H1 (cell line): ENCODE results near the gene EXT2. TPM values are rescaled to one million over a fixed set of nuclear protein-coding genes. Genes with fewer than 3 reads are reported as not detected.

ENCODE experiments used
- BACH1 ChIP-seq: IDR thresholded peaks from 2 replicates; pipeline ENCODE4 v1.6.1; 2012; ENCODE audit warnings: low read length, improper control_type of control experiment
- BCL11A ChIP-seq, 2 experiments: IDR thresholded peaks; one replicate each; pipeline ENCODE4 v1.6.1; 2011; ENCODE audit warnings: low read depth in 2 of 2, low read length in 2 of 2, mild to moderate bottlenecking in 2 of 2
- BRCA1 ChIP-seq: IDR thresholded peaks from 2 replicates; pipeline ENCODE4 v1.6.1; 2012; ENCODE audit warnings: low read depth, low read length, improper control_type of control experiment
- CBX8 ChIP-seq: fragments of 300-800, 300-1000 bp; sonication (generic); IDR thresholded peaks from 2 replicates; pipeline ENCODE4 v1.7.1; 2016; ENCODE audit warnings: low read depth, low read length, borderline replicate concordance
- CTBP2 ChIP-seq: IDR thresholded peaks from 2 replicates; pipeline ENCODE4 v1.7.0; 2011; ENCODE audit warnings: borderline replicate concordance, mild to moderate bottlenecking, moderate library complexity, mixed read lengths, low read length; ENCODE audit not compliant: insufficient read depth, insufficient read length
- EP300 ChIP-seq, 2 experiments: IDR thresholded peaks; 1 replicate in 1 of 2; 2 replicates in 1 of 2; pipeline ENCODE4 v1.6.1; 2011 to 2012; ENCODE audit warnings: low read depth in 2 of 2, low read length in 2 of 2, mild to moderate bottlenecking in 2 of 2, borderline replicate concordance in 1 of 2, inconsistent platforms in 1 of 2, moderate library complexity in 1 of 2
- FOSL1 ChIP-seq: IDR thresholded peaks from 2 replicates; pipeline ENCODE4 v1.6.1; 2011; ENCODE audit warnings: mild to moderate bottlenecking, low read depth, low read length, moderate library complexity; ENCODE audit not compliant: insufficient read depth
- GABPA ChIP-seq: IDR thresholded peaks from 2 replicates; pipeline ENCODE4 v1.6.1; 2011; ENCODE audit warnings: mild to moderate bottlenecking, low read length, moderate library complexity, borderline replicate concordance; ENCODE audit not compliant: insufficient read depth
- HDAC2 ChIP-seq, 2 experiments: fragments of 300-600 bp in 1 of 2; sonication (generic) in 1 of 2; IDR thresholded peaks; 2 replicates each; pipeline ENCODE4 v1.6.1; 2011 to 2012; ENCODE audit warnings: low read depth in 2 of 2, low read length in 2 of 2, mild to moderate bottlenecking in 2 of 2, moderate library complexity in 2 of 2, borderline replicate concordance in 1 of 2, inconsistent platforms in 1 of 2
- KDM4A ChIP-seq: IDR thresholded peaks from one replicate; pipeline ENCODE4 v1.7.1; 2012; ENCODE audit warnings: low read depth, mild to moderate bottlenecking, moderate library complexity, low read length, inconsistent platforms; ENCODE audit not compliant: severe bottlenecking
- KDM5A ChIP-seq: fragments of 200-600 bp; IDR thresholded peaks from 2 replicates; pipeline ENCODE4 v1.7.1; 2012; ENCODE audit warnings: mild to moderate bottlenecking, low read length, inconsistent platforms, mixed read lengths
- NRF1 ChIP-seq: IDR thresholded peaks from 2 replicates; pipeline ENCODE4 v1.6.1; 2011; ENCODE audit warnings: mild to moderate bottlenecking, low read depth, low read length, improper control_type of control experiment
- POU5F1 ChIP-seq: IDR thresholded peaks from 2 replicates; pipeline ENCODE4 v1.6.1; 2011; ENCODE audit warnings: low read depth, mild to moderate bottlenecking, low read length, moderate library complexity
- RFX5 ChIP-seq: IDR thresholded peaks from 2 replicates; pipeline ENCODE4 v1.6.1; 2011; ENCODE audit warnings: low read depth, low read length, improper control_type of control experiment, borderline replicate concordance
- RNF2 ChIP-seq: fragments of 200-900, 300-1000 bp; sonication (generic); IDR thresholded peaks from 2 replicates; pipeline ENCODE4 v1.7.1; 2016; ENCODE audit warnings: borderline replicate concordance, low read depth, mild to moderate bottlenecking, antibody characterized with exemption, low read length; ENCODE audit not compliant: poor library complexity, severe bottlenecking; ENCODE audit errors: missing control alignments
- TAF7 ChIP-seq: optimal IDR thresholded peaks from 2 replicates; pipeline ENCODE3; 2011; ENCODE audit warnings: low read depth, mild to moderate bottlenecking, inconsistent platforms, low read length, moderate library complexity, borderline replicate concordance
- YY1 ChIP-seq: IDR thresholded peaks from 2 replicates; pipeline ENCODE4 v1.6.1; 2011; ENCODE audit warnings: low read depth, mild to moderate bottlenecking, low read length
- polyA plus RNA-seq, 7 experiments: library from polyadenylated mRNA; depleted of rRNA in 3 of 7; stranded (reverse) in 5 of 7; unstranded in 2 of 7; fragments of >200 nt in 5 of 7; fragments of 200-250 nt in 2 of 7; gene quantifications; 1 replicate in 5 of 7; 2 replicates in 1 of 7; 4 replicates in 1 of 7; pipeline versions ENCODE4 v1.2.1 to v1.2.3, GENCODE V29; 2011 to 2013; ENCODE audit warnings: missing spikeins in 2 of 7, mixed read lengths in 2 of 7
- total RNA-seq: library from RNA; stranded (reverse); fragmentation: NEBNext Ultra II Directional; extraction: Animal tissue kit (Norgen Biotek cat#: 25700); gene quantifications from 2 replicates; pipeline ENCODE4 v1.2.1, GENCODE V29; 2021
- TF ChIP-seq, protein P1 (sequence below), 3 experiments: IDR thresholded peaks; 1 replicate in 2 of 3; 2 replicates in 1 of 3; pipeline versions ENCODE4 v1.5.1 to v1.6.1; 2011; ENCODE audit warnings: low read length in 3 of 3, mild to moderate bottlenecking in 3 of 3, inconsistent platforms in 2 of 3, low read depth in 1 of 3, moderate library complexity in 1 of 3; ENCODE audit not compliant: insufficient read depth in 1 of 3; ENCODE audit errors: control extremely low read depth in 1 of 3
- TF ChIP-seq, protein P2 (sequence below): IDR thresholded peaks from 2 replicates; pipeline ENCODE4 v1.6.1; 2012; ENCODE audit warnings: inconsistent platforms

Gene EXT2
- total and polyA plus RNA-seq, 2 of the 8 experiments (the other 6 are each of a cell fraction or from before 2014, with no cell fraction given) = 29.8 to 42.8 TPM

DNA sequence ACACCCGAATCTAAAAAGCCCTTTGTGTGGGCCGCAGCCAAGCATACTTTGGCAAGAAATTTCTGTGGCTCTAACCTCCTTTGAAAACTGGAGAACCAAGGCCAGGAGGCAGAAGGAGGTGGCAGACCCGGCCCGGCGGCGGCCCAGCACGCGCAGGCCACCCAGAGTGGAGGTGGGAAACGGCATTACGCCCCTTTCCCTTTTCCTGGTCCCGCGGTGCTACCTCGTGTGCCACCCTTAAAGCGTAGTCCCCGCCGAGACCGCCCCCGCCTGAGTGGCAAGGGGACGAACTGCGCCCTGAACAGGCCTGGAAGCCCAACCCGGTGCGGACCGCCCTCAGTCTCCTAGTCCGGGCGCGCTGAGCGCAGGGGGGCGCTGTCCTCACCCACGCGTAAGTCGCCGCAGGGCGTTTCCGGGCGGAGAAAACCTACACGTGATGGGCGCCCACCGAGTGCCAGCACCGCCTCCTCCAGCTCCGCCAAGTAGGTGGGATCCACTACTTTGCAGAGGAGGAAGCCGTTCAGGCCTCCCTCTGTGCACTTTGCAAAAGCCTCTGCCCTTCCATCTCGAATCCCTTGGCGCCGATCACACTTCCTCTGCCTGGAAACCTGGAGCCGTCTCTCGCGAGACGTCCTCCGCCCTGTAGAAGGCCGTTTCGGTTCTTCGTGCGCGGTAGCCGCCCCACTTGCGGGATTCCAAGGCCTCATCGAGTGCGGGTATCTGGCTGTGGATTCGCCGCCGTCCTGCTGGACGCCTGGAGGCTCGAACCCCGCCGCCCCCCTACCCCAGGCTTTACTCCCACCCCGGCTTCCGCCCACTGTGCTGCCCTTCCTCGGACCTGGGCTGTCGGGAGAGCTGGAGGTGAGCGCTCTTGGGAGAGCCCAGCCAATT is 29.4 kb upstream of the EXT2 start, which contains the start of gene ACCS (continued):
- TF ChIP-seq, protein P1, sequence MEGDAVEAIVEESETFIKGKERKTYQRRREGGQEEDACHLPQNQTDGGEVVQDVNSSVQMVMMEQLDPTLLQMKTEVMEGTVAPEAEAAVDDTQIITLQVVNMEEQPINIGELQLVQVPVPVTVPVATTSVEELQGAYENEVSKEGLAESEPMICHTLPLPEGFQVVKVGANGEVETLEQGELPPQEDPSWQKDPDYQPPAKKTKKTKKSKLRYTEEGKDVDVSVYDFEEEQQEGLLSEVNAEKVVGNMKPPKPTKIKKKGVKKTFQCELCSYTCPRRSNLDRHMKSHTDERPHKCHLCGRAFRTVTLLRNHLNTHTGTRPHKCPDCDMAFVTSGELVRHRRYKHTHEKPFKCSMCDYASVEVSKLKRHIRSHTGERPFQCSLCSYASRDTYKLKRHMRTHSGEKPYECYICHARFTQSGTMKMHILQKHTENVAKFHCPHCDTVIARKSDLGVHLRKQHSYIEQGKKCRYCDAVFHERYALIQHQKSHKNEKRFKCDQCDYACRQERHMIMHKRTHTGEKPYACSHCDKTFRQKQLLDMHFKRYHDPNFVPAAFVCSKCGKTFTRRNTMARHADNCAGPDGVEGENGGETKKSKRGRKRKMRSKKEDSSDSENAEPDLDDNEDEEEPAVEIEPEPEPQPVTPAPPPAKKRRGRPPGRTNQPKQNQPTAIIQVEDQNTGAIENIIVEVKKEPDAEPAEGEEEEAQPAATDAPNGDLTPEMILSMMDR (IDR thresholded peaks at IDR 0.05; ENCODE audit: control extremely low read depth in 1 of 3, insufficient read depth in 1 of 3, low read depth in 1 of 3, low read length in 3 of 3) = peak; percentile 61 to 76 (median 74)
- TF ChIP-seq CTBP2 (peak; percentile 43), RNF2 (no peak), FOSL1 (no peak), CBX8 (no peak), POU5F1 (no peak), KDM4A (peak; percentile 89), BACH1 (peak; percentile 46), NRF1 (no peak; the same call in 1 of the 2 replicates), BRCA1 (peak; percentile 78), TAF7 (peak; percentile 38), HDAC2 (IDR thresholded peaks at IDR 0.05; ENCODE audit: borderline replicate concordance in 1 of 2, low read depth in 2 of 2, low read length in 2 of 2) (peak; percentile 80 to 86; a peak in 3 of 4 replicates), BCL11A (IDR thresholded peaks at IDR 0.05; ENCODE audit: low read depth in 2 of 2, low read length in 2 of 2) (no peak), RFX5 (no peak), YY1 (peak; percentile 33; the same call in 1 of the 2 replicates), GABPA (no peak), EP300 (IDR thresholded peaks at IDR 0.05; ENCODE audit: borderline replicate concordance in 1 of 2, low read depth in 2 of 2, low read length in 2 of 2) (peak in 1 of 2 experiments; percentile 4; a peak in 1 of 3 replicates), KDM5A (no peak)
- TF ChIP-seq, protein P2, sequence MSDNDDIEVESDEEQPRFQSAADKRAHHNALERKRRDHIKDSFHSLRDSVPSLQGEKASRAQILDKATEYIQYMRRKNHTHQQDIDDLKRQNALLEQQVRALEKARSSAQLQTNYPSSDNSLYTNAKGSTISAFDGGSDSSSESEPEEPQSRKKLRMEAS = peak; percentile 86
